ENCODE results near the gene CACNG1.

Gene CACNG1

GRCh38 chr17:67052720-67053437 lies 8.5 kb downstream of the CACNG1 start:
- no peak for DNase-seq

- no peak for DNase-seq
Observed at GRCh38 chr17:67053438-67054000, 9.2 kb downstream of the CACNG1 start.

- DNase-seq: no peak
Observed at GRCh38 chr17:67054011-67054591, 9.7 kb downstream of the CACNG1 start.

- DNase-seq: no peak
Observed at GRCh38 chr17:67054608-67055007, 10.3 kb downstream of the CACNG1 start.

- no peak for DNase-seq
Observed at GRCh38 chr17:67055041-67055443, 10.7 kb downstream of the CACNG1 start.

GRCh38 chr17:67055811-67056745 lies 11.7 kb downstream of the CACNG1 start:
- DNase-seq: no peak

- no peak for DNase-seq
Observed at GRCh38 chr17:67056746-67057490, 12.6 kb downstream of the CACNG1 start.

GRCh38 chr17:67058036-67058435 lies 13.7 kb downstream of the CACNG1 start:
- no peak for DNase-seq

GRCh38 chr17:67059372-67059771 lies 15.0 kb downstream of the CACNG1 start:
- no peak for DNase-seq

GRCh38 chr17:67063141-67063540 lies 18.8 kb downstream of the CACNG1 start:
- no peak for DNase-seq

- DNase-seq: no peak
Observed at GRCh38 chr17:67066717-67067116, 22.4 kb downstream of the CACNG1 start.

GRCh38 chr17:67067571-67068482 lies 23.5 kb downstream of the CACNG1 start:
- no peak for DNase-seq

GRCh38 chr17:67068999-67069398 lies 24.6 kb downstream of the CACNG1 start:
- no peak for DNase-seq

- DNase-seq: no peak
Observed at GRCh38 chr17:67069603-67070136, 25.3 kb downstream of the CACNG1 start.

GRCh38 chr17:67071595-67071994 lies 27.2 kb downstream of the CACNG1 start:
- no peak for DNase-seq

GRCh38 chr17:67072885-67073284 lies 28.5 kb downstream of the CACNG1 start:
- DNase-seq: no peak

- DNase-seq: no peak
Observed at GRCh38 chr17:67074781-67075180, 30.4 kb downstream of the CACNG1 start.

- no peak for DNase-seq
Observed at GRCh38 chr17:67076290-67076689, 31.9 kb downstream of the CACNG1 start.

- no peak for DNase-seq
Observed at GRCh38 chr17:67078292-67078691, 33.9 kb downstream of the CACNG1 start.

GRCh38 chr17:67079491-67079890 lies 35.1 kb downstream of the CACNG1 start:
- no peak for DNase-seq

GRCh38 chr17:67080804-67081203 lies 36.5 kb downstream of the CACNG1 start:
- DNase-seq: no peak

All from cerebellar nuclear complex (tissue), 1 donor.